ENCODE data around the gene SUPT5H. TPM values are rescaled to one million over a fixed set of nuclear protein-coding genes. Genes with fewer than 3 reads are reported as not detected.

Gene SUPT5H
- total RNA-seq (2014; rRNA removed; shearing (Covaris generic); ENCODE audit: low replicate concordance), result 55.9 and 102 TPM in 2 replicates

DNA sequence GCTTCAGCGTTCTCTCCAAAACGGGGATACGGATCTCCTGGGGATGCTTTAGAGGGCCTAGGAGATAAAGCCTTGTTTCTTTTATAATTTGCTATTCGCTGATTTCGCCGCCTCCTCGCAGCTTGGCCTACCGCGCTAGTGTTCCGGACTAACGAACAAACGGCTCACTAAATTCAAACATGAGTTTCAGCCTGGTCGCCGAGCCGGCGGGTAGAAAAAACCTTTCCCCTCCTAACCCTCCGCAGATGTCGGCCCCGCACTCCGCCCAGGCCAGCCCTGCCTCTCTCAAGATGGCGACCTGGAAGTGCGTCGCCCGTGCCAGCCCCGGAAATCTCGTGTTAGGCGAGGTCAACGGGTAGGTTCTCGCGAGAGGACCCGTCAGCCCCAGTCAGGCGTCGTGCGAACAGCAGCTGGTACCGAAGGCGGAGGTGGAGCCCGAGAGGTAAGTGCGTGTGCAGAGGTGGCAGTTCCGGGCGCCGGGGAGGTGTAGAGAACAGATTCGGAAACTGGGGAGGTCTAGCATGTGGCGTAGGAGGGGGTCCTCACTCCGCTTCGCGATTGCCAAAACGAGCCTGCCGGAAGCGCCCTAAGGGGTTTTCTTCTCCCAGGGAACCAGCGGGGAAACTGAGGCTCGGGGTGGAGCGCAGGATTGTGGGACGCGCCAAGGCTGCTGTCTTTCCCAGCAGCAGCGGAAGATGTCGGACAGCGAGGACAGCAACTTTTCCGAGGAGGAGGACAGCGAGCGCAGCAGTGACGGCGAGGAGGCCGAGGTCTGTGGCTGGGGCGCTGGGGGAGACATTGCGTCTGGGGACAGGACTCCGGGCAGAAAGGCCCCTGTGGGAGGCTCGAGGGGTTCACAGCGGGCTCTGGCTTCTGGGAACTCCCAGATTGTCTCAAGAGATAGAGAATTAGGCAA, at the start of gene SUPT5H:
Gene SUPT5H, plus strand, starts transcription at position 387 of the 916 bp plus-strand sequence. Its CDS starts 309 bp downstream, at position 696.
- no peaks in the 10 kb centered on the region; the same call in 1 of the 2 replicates for H3K9me3 ChIP-seq
- peak within 1 kb of the TSS; percentile 95 for H3K4me3 ChIP-seq
- H3K36me3 ChIP-seq, result peaks cover 29% of the 10 kb centered on the region
- no peaks in the 10 kb centered on the region for H3K27me3 ChIP-seq
- peak; percentile 98 for DNase-seq

DNA sequence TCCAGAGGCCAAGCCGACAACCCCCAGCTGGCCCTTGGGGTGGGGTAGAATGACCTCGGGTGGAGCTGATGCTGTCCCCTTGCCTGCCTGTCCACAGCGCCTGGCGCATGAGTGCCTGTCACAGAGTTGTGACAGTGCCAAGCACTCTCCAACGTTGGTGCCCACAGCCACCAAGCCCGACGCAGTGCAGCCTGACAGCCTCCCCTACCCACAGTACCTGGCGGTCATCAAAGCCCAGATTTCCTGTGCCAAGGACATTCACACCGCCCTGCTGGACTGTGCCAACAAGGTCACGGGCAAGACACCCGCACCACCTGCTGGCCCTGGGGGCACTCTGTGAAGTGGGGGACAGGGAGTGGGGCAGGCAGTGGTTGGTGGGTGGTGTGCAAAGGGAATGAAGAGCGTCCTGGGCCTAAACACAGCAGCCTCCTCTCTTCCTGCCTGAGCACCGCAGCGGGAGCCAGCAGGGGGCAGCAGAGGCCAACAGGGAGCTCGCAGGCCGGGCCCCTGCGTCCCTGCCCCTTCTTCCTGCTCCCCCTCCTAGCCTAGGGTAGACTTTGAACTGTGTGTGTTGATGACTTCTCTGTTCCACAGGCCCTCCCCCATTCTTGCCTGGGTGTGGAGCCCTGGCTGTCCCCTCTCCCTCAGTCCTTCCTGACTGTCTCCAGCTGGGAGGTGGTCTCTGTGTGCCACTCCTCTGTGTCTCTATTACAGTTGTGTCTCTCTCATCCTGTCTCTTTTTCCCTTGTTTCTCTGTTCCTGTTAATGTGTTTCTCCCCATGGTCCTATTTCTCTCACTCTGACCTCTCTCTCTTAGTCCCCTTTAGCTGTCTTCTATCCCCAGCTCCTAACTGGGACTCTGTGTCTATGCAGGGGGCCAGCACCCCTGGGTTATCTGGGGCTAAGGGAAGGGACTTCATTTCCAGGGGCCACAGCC, 47.8 kb upstream of the SUPT5H start:
- Histone ChIP-seq H3K27me3 (no peaks in the 10 kb centered on the region), H3K4me3 (no peak overlapping the region), H3K9me3 (no peaks in the 10 kb centered on the region), H3K36me3 (peaks cover 40% of the 10 kb centered on the region)
- DNase-seq, result peak; percentile 80

DNA sequence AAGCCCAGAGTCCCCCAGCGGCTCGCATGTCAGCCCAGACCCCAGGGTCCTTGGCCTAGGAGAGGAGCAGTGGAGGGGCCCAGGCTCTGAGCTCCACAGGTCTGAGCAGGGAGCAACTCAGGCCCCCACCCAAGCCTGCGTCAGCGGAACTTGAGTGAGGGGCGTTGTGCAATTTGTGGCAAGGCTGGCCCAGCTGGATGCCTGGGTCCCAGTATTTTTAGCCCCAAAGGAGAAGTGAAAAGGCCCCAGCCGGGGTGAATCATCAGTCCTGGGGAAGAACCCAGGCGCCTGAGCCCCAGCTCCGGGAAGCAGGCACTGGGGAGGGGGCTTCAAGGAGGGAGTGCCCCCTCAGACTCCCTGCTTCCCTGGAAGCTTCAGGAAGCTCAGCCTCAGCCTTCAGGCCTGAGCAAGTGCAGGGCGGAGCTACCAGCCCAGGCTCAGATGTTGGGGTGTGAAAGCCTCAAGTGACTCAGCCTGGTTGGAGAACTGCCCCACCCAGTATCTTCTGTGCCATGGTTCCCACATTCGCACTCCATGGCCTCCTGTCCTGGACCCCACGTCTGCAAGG, 47.0 kb upstream of the SUPT5H start:
- H3K36me3 ChIP-seq, result peaks cover 38% of the 10 kb centered on the region
- peak; percentile 78 for DNase-seq
- no peaks in the 10 kb centered on the region for H3K9me3 ChIP-seq
- H3K4me3 ChIP-seq, result no peak overlapping the region
- H3K27me3 ChIP-seq, result no peaks in the 10 kb centered on the region

DNA sequence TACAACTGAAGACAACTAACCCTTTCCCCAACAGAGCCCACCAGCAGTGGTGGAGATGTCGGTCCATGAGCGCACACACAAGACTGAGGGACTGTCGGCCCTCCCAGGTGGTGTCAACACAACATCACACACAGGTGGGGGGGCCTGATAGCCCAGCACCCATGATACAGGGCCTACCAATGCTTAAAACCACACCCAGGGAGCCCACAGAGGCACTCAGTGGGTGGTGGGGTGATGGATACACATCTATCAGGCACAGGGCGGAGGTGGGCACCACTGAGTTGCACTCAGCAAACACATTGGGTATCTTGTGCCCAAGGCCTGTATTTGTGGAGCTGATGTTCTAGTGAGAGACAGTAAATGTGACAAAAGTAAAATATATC, 45.7 kb upstream of the SUPT5H start:
- H3K9me3 ChIP-seq, result no peaks in the 10 kb centered on the region
- no peak for DNase-seq
- no peak overlapping the region for H3K4me3 ChIP-seq
- H3K27me3 ChIP-seq, result no peaks in the 10 kb centered on the region
- peaks cover 30% of the 10 kb centered on the region for H3K36me3 ChIP-seq

DNA sequence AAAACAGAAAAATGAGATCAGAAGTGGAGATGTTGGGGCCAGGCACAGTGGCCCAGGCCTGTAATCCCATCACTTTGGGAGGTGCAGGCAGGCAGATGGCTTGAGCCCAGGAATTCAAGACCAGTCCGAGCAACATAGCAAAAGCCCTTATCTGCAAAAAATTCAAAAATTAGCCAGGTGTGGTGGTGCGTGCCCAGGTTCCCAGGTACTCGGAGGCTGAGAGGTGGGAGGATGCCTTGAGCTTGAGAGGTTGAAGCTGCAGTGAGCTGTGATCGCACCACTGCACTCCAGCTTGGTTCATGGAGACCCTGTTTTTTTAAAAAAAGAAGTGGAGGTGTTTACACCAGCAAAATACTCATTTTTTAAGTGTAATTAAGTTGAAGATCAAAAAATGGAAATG, 45.3 kb upstream of the SUPT5H start:
- Histone ChIP-seq H3K4me3 (no peak overlapping the region), H3K36me3 (peaks cover 27% of the 10 kb centered on the region), H3K27me3 (no peaks in the 10 kb centered on the region), H3K9me3 (no peaks in the 10 kb centered on the region)
- no peak for DNase-seq

DNA sequence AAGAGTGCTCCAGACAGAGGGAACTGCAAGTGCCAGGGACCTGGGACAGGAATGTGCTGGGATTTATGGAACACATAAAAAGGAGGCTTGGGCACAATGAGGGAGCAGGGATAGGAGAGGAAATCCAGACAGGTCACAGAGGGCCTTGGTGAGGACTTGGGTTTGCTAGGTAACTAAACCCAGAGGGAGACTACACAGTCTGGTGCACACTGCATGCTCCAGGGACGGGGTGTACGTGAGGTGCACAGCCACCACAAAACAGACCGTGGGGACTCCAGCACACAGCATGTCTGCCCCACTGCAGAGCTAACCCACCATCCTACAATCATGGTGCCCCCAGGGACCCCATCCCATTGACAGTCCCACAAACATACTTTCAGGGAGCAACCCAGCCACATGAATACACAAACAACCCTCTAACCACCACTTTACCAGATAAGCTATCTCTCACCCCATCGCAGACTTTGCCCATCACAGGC, 44.3 kb upstream of the SUPT5H start:
- H3K4me3 ChIP-seq, result no peak overlapping the region
- H3K27me3 ChIP-seq, result no peaks in the 10 kb centered on the region
- H3K9me3 ChIP-seq, result no peaks in the 10 kb centered on the region
- peaks cover 24% of the 10 kb centered on the region for H3K36me3 ChIP-seq
- DNase-seq, result no peak

DNA sequence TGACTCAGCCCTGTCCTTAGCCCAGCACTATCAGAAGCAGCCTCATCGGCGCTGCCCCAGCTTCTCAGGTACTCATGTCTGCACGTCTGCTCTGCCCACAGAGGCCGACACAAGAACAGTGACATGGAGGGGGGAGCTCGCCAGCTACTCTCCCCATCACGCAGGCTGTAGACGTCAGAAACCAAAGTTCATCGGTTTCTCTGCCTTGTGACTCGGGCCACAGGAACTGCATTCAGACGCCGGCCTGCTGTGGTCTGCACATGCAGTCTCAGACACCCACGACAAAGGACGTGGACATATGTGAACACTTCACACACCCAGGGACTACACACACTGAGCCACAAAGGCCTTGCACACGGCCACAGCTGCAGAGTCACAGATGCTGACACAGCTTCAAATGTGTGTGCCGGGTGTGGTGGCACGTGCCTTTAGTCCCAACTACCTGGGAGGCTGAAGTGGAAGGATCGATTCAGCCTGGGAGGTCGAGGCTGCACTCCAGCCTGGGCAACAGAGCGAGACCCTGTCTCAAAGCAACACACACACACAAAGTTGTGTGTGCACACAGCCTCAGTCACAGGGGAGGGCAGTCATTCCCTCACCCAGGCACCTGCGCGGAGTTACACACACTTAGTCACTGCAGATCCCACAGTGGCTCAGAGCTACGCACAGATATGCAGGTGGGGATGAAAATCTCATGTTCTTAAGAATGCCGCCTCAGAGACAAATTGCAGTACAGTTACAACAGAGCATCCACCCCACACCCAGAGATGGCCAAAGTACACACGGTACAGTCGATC, 43.6 kb upstream of the SUPT5H start:
- Histone ChIP-seq H3K36me3 (peaks cover 22% of the 10 kb centered on the region), H3K9me3 (no peaks in the 10 kb centered on the region), H3K4me3 (no peak overlapping the region)

DNA sequence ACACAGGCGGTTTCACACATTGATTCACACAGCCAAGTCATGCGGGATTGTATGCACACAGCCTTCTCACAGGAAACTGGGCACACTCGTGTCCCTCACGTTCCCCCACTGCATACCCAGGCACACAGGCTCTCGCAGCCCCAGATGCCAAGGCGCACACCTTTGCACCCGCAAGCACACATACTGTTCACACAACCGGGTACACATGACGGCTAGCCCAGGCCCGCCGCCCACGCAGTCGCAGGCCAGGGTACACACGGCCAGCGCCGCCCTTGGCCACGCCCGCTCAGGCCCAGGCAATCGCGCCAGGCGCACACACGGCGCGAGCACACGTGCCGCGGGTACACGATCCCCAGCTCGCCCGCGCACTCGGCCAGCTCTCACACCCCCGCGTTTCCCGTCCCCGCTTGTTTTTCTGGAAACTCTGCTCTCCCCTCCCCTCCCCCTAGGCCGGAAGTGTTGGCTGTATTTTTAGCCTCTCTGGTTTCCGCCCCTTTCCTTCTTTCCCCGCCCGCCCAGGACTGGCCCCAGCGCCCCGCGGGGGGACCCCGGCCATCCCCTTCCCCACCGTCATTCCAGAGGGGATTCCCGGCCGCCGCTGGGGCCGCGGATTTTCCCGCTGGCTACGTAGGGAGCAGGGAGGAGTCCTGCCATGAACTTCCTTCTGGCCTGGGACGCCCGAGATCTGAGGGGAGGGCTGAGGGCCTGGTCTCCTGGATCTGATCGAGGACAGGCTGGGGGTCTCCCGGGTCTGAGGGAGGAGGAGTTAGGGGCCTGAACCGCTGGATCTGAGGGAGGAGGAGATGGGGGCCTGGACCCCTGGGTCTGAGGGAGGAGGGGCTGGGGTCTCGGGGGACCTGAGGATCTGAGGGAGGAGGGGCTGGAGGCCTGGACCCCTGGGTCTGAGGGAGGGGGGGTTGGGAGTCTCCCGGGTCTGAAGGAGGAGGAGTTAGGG, 42.8 kb upstream of the SUPT5H start:
- Histone ChIP-seq H3K9me3 (no peaks in the 10 kb centered on the region), H3K4me3 (peak overlapping the region; percentile 42), H3K36me3 (peaks cover 22% of the 10 kb centered on the region), H3K27me3 (no peaks in the 10 kb centered on the region)
- peak; percentile 95 for DNase-seq

More for the DNA sequence above, 43.6 kb upstream of the SUPT5H start:
- no peaks in the 10 kb centered on the region for H3K27me3 ChIP-seq
- no peak for DNase-seq

DNA sequence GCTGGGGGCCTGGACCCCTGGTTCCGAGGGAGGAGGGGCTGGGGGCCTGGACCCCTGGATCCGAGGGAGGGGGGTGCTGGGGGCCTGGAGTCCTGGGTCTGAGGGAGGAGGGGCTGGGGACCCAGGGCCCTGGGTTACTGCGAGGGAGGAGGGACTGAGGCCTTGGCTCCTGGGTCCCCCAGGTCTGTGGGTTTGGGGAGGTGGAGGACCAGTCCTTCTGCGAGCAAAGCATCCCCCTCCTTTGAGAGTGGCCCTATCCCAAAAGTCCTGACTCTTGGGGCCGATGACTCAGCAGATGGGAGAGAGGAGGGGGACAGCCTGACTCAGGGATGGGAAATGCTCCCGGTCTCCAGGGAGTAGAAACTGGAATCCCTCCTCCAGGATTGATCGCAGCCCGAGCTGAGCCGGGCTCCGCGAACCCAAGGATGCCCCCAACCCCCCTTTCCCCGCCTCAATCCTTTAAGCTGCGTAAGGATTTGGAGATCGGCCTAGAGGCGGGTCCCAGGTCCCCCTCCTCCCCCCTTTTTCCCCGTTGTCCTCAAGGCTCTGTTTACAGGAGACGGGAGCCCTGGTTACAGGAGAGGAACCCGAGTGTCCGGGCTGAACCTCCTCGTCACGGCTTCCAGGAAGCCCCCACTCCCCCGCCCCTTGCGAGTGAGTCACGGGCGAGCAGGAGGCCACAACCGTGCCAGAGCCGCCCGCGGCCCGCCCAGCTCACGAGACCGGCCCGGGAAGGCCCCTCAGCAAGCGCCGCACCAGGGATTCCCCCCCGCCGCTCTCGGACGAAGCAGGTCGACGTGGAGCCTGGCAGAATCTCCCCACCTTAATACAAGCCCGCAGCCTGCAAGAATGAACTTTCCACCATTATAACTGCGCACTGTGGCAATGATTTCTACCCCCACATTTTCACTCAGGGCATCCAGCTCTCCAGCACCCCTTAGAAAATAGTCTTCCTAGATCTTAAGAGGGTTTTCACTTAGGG, 41.8 kb upstream of the SUPT5H start:
- Histone ChIP-seq H3K27me3 (no peaks in the 10 kb centered on the region), H3K4me3 (peak overlapping the region; percentile 42), H3K36me3 (peaks cover 24% of the 10 kb centered on the region), H3K9me3 (no peaks in the 10 kb centered on the region)
- peak; percentile 100 for DNase-seq

DNA sequence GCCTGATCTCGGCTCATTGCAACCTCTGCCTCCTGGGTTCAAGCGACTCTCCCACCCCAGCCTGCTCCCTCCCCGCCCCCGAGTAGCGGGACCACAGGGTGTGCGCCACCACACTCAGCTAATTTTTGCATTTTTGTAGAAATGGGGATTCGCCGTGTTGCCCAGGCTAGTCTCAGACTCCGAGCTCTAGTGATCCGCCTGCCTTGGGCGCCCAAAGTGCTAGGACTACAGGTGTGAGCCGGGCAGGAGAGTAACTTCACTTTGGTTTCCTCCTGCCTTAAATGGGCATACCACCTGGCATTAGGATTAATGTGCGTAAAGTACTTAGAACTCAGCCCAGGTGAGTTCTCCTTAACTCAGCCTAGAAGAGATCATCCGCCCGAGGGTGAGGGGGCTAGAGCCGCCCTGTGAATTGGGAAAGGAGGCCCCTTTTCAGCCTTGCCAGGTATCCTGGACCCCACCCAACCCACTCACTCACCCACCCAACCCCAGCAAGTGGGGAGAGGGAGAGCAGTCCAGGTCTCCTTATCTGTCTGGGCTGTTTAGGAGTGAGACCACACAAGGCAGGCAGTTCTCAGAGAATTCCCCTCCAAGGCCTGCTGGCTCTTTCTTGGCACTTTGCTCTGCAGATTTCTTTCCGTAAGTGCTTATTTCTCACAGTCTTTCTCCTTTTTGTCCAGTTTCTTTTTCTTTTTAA, 40.0 kb upstream of the SUPT5H start:
- H3K4me3 ChIP-seq, result no peak overlapping the region
- no peaks in the 10 kb centered on the region for H3K9me3 ChIP-seq
- H3K27me3 ChIP-seq, result no peaks in the 10 kb centered on the region
- H3K36me3 ChIP-seq, result peaks cover 21% of the 10 kb centered on the region
- no peak for DNase-seq

DNA sequence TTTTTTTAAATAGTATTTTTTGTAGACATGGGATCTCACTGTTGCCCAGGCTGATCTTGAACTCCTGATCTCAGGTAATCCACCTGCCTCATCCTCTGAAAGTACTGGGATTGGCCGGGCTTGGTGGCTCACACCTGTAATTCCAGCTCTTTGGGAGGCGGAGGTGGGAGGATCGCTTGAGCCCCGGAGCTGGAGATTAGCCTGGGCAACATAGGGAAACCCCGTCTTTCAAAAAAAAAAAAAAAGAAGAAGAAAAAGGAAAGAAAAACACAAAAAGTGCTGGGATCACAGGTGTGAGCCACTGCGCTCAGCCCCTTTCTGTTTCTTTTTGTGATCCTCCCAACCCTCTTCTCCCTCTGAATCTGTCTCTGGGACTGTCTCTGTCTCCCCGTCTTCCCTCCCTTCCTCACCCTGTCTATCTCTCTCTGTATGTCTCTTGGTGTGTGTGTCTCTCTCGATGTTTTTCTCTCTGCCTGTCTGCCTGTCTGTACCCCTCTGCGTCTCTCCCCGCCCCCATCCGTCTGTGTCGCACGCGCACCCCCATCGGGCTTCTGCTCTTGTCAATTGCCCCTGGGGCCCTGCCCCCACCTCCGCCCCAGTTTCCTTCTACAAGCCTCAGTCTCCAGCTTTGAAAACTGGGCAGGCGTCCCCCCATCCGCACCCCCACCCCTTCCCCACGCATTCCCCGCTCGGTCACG, 39.3 kb upstream of the SUPT5H start:
- no peaks in the 10 kb centered on the region for H3K9me3 ChIP-seq
- no peak for DNase-seq
- no peaks in the 10 kb centered on the region for H3K27me3 ChIP-seq
- H3K4me3 ChIP-seq, result peak overlapping the region; percentile 88
- H3K36me3 ChIP-seq, result peaks cover 21% of the 10 kb centered on the region

DNA sequence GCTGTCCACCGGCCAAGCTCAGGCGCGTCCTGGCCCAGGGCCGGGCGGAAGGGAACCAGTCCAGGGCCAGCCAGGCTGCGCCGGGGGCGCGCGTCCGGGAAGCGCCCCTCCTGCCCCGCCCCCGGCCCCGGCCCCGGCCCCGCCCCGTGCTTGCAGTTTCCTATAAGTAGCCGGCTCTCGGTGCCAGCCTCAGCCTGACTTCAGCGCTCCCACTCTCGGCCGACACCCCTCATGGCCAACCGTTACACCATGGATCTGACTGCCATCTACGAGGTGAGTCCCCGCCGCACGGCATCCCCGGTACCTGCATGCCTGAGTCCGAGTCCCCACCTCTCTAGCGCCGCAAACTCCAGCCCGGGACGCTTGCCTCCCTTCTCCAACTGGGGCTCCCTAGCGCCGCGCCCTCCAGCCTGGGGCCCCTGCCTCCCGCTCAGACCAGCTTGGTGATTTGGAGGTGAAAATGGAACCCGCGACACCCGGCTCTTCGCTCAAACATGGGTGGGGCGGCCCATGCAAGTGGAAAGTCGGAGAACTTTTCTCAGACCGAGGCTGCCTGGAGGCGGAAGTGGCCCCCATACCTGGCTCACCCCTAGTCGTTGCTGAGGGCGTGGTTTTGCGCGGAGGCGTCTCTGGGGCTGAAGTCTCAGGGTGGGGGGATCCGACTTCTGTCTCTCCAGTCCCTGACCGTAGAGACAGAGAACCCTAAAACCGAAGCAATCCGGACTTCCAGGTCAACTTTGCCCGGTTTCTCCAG, 38.5 kb upstream of the SUPT5H start, which contains the start of gene ZFP36:
Gene ZFP36, plus strand, starts transcription at position 192 of the 754 bp plus-strand sequence. Its CDS starts 58 bp downstream, at position 250.
- Histone ChIP-seq H3K4me3 (peak within 1 kb of the TSS; percentile 88), H3K27me3 (no peaks in the 10 kb centered on the region), H3K36me3 (peaks cover 21% of the 10 kb centered on the region), H3K9me3 (no peaks in the 10 kb centered on the region)
- peak; percentile 85 for DNase-seq
